ENCODE data around the gene MAGEA11. TPM values are rescaled to one million over a fixed set of nuclear protein-coding genes. Genes with fewer than 3 reads are reported as not detected.

MAGEA11 gene
- total and polyA plus RNA-seq, 4 donors, result not detected

Small RNAs within 50 kb of the gene (small RNA-seq; reads per million reads assigned to genes)
- gene AC244098.1 (ENCODE audit: low replicate concordance) (not detected), gene AC244098.2 (ENCODE audit: low replicate concordance) (not detected), gene AC244098.3 (ENCODE audit: low replicate concordance) (not detected)

Other genes with a start within 250 kb of the MAGEA11 start
- gene IDS, start 206.8 kb upstream of the MAGEA11 start, total RNA-seq, result 100 to 1,000 TPM in 1 of 2 donors, 10 to 100 TPM in 1; 72.7 to 190 TPM
- gene IDS, start 206.8 kb upstream of the MAGEA11 start, polyA plus RNA-seq (ENCODE audit: insufficient read length in 2 of 2), result 100 to 1,000 TPM; 208 to 256 TPM
- gene EOLA1, start 171.0 kb upstream of the MAGEA11 start, total RNA-seq, result 10 to 100 TPM; 13.7 to 22.4 TPM
- gene EOLA1, start 171.0 kb upstream of the MAGEA11 start, polyA plus RNA-seq (ENCODE audit: insufficient read length in 2 of 2), result 10 to 100 TPM; 24.2 to 26.8 TPM
- gene HSFX3, start 162.1 kb upstream of the MAGEA11 start, total RNA-seq, result not detected
- under 1 TPM; 0.39 to 0.48 TPM for gene HSFX3, start 162.1 kb upstream of the MAGEA11 start, polyA plus RNA-seq (ENCODE audit: insufficient read length in 2 of 2)
- not detected for gene MAGEA9B, start 124.6 kb upstream of the MAGEA11 start, total RNA-seq
- gene MAGEA9B, start 124.6 kb upstream of the MAGEA11 start, polyA plus RNA-seq (ENCODE audit: insufficient read length in 2 of 2), result not detected
- 1 to 10 TPM in 1 of 2 donors, under 1 TPM in 1; 0.89 to 1.2 TPM for gene HSFX2, start 116.7 kb upstream of the MAGEA11 start, total RNA-seq
- 1 to 10 TPM in 1 of 2 donors, under 1 TPM in 1; 0.86 to 2.4 TPM for gene HSFX2, start 116.7 kb upstream of the MAGEA11 start, polyA plus RNA-seq (ENCODE audit: insufficient read length in 2 of 2)
- gene TMEM185A, start 80.3 kb upstream of the MAGEA11 start, total RNA-seq, result 10 to 100 TPM; 31.7 to 42.0 TPM
- 10 to 100 TPM; 33.9 to 45.6 TPM for gene TMEM185A, start 80.3 kb upstream of the MAGEA11 start, polyA plus RNA-seq (ENCODE audit: insufficient read length in 2 of 2)
- gene HSFX1, start 62.0 kb downstream of the MAGEA11 start, total RNA-seq, result 1 to 10 TPM; 2.2 to 3.5 TPM
- gene HSFX1, start 62.0 kb downstream of the MAGEA11 start, polyA plus RNA-seq (ENCODE audit: insufficient read length in 2 of 2), result 1 to 10 TPM; 3.2 to 6.0 TPM
- not detected for gene MAGEA9, start 69.9 kb downstream of the MAGEA11 start, total RNA-seq
- not detected for gene MAGEA9, start 69.9 kb downstream of the MAGEA11 start, polyA plus RNA-seq (ENCODE audit: insufficient read length in 2 of 2)
- gene MAGEA8, start 169.1 kb downstream of the MAGEA11 start, total RNA-seq, result not detected
- gene MAGEA8, start 169.1 kb downstream of the MAGEA11 start, polyA plus RNA-seq (ENCODE audit: insufficient read length in 2 of 2), result under 1 TPM; 0.14 to 0.36 TPM
- not detected for gene HSFX4, start 217.5 kb downstream of the MAGEA11 start, total RNA-seq
- under 1 TPM in 1 of 2 donors, not detected in 1; 0.33 TPM for gene HSFX4, start 217.5 kb downstream of the MAGEA11 start, polyA plus RNA-seq (ENCODE audit: insufficient read length in 2 of 2)
- 10 to 100 TPM; 14.2 to 29.4 TPM for gene EOLA2, start 226.4 kb downstream of the MAGEA11 start, total RNA-seq
- gene EOLA2, start 226.4 kb downstream of the MAGEA11 start, polyA plus RNA-seq (ENCODE audit: insufficient read length in 2 of 2), result 10 to 100 TPM; 37.0 to 39.5 TPM